Hindlimb muscle (tissue), 1 donor: Measurements from ENCODE around the gene EIF3CL. TPM values are rescaled to one million over a fixed set of nuclear protein-coding genes. Genes with fewer than 3 reads are reported as not detected.
"Not testable (repeated sequence)": the region's sequence is repeated elsewhere in the genome, so short reads cannot be mapped to it uniquely, and the experiment has no call there.

Experiments used
- DNase-seq: peaks from one replicate; pipeline ENCODE4 v3.0.0-alpha.2; 2013
- polyA plus RNA-seq: library from polyadenylated mRNA; unstranded; fragments of 120-200 nt; gene quantifications from one replicate; pipeline ENCODE4 v1.2.1, GENCODE V29; 2013; ENCODE audit not compliant: insufficient read length

Gene EIF3CL, protein sequence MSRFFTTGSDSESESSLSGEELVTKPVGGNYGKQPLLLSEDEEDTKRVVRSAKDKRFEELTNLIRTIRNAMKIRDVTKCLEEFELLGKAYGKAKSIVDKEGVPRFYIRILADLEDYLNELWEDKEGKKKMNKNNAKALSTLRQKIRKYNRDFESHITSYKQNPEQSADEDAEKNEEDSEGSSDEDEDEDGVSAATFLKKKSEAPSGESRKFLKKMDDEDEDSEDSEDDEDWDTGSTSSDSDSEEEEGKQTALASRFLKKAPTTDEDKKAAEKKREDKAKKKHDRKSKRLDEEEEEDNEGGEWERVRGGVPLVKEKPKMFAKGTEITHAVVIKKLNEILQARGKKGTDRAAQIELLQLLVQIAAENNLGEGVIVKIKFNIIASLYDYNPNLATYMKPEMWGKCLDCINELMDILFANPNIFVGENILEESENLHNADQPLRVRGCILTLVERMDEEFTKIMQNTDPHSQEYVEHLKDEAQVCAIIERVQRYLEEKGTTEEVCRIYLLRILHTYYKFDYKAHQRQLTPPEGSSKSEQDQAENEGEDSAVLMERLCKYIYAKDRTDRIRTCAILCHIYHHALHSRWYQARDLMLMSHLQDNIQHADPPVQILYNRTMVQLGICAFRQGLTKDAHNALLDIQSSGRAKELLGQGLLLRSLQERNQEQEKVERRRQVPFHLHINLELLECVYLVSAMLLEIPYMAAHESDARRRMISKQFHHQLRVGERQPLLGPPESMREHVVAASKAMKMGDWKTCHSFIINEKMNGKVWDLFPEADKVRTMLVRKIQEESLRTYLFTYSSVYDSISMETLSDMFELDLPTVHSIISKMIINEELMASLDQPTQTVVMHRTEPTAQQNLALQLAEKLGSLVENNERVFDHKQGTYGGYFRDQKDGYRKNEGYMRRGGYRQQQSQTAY
- polyA plus RNA-seq = 105 TPM

DNA sequence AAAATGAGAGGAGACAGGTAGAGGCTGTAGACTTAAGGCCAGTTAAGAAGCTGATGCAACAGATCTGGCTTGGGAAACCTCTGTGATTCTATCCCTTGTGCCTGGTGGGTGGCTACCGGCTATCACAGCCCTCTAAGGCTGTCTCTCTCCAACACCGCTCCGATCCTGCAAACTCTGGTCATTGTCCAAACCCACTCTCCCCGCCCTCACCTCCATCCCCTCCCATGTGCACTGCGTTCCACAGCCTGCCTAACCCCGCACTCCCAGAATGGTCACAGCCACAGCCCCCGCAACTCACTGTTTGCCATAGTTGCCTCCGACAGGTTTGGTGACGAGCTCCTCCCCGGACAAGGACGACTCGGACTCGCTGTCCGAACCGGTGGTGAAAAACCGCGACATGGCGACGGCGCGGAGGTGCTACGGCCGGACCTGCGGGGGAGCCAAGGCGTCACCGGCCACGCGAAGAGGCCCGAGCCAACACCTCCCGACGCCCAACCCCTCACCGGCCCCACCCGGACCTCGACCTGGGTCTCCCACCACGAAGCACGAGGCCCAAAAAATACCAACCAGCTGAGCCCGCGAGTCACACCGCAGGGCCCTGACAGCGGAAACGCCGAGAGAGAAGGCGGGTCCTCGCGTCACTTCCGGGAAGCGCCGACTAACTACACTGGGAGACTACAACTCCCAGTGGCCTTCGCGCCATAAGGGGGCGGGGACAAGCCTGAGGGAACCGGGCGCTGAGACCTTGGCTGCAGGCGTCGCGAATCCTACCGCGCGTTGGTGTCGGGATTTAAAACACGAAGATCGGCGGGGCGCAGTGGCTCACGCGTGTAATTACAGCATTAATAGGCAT lies at the start of gene EIF3CL:
Gene EIF3CL (minus strand): TSS at position 622 of the 853 bp plus-strand sequence. CDS start 223 bp downstream, at position 399.
- DNase-seq = not testable (repeated sequence)

DNA sequence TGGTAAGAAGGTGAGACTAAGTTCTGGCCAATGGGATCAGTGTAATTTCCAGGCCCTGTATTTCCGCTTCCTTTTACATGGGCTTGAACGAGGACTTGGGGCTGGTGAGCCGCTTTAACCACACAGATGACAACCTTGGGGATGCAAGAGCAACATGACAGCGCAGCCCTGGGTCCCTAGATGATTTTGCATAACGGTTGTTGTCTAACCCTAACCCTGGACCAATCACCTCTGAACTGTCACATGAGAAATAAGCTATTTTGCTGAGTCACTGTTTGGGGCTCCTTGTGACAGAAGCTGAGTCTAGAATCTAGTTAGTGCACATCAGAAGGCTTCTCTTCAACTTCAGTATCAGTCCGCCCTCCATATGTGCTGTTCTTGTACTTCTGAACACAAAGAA lies 43.4 kb upstream of the EIF3CL start:
- DNase-seq = not testable (repeated sequence)

DNA sequence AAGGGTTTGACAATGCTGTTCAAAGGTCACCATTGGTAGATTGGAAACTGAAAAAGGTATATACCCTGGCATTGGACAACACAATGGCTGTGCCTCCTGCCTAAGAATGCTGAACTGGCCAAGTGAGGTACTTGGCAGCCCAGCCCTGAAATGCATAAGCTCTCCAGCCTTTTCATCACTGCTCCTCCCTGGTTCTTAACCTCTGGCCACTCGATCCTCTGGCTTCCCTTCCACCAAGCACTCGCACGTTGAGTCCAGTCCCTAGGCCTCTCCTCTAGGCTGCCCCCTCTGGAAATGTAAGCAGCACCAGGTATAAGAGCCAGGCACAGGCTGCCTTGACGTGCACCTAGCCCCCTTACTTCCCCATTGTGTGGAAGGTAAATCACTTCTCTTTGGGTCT lies 42.7 kb upstream of the EIF3CL start:
- not testable (repeated sequence) for DNase-seq

DNA sequence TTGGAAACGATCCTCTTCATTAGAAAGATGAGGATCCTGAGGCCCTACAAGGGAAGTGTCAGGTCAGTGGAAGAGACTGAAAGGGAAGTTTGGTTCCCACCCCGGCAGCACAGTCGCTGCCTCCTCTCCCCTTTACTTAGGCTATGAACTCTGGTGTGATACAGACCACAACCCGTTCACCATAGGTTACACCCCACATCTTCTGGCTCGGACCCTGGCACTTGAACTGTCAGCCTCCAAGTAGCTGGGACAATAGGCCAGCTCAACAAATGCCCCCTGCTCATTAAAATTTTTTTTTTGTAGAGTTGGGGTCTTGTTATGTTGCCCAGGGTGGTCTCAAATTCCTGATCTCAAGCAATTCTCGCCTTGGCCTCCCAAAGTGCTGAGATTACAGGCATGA lies 40.3 kb upstream of the EIF3CL start:
- DNase-seq = not testable (repeated sequence)

DNA sequence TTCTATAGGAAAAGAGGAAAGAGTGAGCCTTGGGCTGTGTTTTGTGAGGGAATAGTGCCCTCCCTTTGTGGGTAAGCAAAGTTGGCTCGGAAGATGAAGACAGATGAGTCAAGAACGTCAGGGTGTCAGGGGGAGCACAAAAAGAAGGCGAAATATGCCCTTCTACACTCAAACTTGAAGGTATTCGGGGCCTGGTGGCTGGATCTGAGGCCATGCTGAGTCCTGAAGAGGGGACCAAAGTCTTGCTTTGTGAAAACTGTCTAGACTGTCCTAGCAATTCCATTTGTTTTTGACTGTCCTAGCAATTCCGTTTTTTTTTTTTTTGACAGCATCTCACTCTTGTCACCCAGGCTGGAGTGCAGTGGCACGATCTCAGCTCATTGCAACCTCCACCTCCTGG lies 35.3 kb upstream of the EIF3CL start:
- DNase-seq = not testable (repeated sequence)

DNA sequence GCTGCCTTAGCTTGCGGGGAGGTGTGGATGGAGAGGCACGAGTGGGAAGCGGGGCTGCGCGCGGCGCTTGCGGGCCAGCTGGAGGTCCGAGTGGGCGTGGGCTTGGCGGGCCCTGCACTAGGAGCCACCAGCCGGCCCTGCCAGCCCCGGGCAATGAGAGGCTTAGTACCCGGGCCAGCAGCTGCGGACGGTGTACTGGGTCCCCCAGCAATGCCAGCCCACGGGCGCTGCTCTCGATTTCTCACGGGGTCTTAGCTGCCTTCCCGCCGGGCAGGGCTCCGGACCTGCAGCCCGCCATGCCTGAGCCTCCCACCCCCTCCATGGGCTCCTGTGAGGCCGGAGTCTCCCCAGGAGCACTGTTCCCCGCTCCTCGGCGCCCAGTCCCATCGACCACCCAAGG lies 31.7 kb upstream of the EIF3CL start:
- DNase-seq = not testable (repeated sequence)

DNA sequence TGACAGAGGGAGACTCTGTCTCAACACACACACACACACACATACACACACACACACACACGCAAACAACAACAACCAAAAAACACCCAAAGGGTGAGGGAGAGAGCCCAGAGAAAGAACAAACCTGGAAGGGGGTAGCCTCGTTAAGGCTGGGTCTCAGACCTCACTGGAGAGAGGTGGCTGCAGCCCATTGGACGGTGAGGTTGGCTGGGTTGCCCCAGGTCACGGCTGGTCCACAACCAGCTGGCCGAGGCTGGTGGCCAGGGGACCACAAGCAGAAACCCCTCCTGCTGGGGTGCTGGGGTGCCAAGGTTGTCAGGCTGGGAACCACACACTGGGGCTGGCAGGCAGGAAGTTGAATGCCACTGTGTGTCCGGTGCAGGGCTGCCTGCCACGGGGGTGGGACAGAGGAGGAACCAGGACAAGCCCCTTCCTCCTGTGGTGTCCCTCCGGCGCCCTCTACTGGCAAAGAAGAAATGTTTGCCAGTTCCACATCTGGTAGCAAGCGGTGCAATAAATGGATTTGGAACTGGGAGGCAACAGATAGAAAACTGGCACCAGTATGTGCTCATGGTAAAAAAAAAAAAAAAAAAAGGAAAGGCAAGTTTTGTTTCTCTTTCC lies 22.5 kb upstream of the EIF3CL start:
- not testable (repeated sequence) for DNase-seq

DNA sequence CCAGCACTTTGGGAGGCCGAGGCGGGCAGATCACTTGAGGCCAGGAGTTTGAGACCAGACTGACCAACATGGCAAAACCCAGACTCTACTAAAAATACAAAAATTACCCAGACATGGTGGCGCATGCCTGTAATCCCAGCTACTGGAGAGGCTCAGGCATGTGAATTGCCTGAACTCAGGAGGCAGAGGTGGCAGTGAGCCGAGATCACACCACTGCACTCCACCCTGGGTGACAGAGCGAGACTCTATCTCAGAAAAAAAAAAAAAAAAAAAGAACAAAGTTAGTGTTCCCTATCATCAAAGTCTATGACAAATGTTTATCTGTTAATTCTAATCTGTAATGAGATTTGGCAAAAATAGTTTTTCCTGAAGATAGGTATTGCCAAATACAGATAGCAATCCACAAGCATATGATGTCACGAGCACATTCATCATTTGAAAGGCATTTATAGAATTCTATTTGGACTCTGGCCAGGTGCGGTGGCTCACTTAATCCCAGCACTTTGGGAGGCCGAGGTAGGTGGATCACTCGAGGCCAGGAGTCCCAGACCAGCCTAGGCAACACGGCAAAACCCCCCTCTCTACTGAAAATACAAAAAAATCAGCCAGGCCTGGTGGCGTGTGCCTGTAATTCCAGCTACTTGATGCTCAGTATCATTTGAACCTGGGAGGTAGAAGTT lies 17.6 kb upstream of the EIF3CL start:
- DNase-seq = not testable (repeated sequence)

DNA sequence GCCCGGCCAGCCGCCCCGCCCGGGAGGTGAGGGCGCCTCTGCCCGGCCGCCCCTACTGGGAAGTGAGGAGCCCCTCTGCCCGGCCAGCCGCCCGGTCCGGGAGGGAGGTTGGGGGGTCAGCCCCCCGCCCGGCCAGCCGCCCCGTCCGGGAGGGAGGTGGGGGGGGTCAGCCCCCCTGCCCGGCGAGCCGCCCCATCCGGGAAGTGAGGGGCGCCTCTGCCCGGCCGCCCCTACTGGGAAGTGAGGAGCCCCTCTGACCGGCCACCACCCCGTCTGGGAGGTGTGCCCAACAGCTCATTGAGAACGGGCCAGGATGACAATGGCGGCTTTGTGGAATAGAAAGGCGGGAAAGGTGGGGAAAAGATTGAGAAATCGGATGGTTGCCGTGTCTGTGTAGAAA lies 13.4 kb upstream of the EIF3CL start:
- DNase-seq = not testable (repeated sequence)

DNA sequence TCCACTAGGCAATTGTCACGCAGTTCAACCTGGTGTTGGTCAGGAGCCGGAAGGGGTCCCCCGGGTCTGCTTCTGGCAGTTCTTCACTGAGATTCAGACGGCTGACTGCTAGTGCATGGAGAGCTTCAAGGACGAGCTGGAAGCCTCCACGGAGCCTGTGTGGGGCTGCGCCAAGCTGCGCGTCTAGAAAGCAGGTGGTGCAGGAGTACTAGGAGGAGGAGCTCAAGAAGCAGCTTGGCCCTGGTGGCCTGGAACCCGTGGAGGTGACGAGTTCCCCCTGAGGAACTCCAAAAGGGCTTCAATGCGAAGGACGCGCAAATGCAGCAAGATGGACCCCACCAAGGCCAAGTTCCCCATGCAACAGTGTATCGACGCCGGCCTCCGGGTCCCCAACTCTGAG lies 10.9 kb upstream of the EIF3CL start:
- not testable (repeated sequence) for DNase-seq

DNA sequence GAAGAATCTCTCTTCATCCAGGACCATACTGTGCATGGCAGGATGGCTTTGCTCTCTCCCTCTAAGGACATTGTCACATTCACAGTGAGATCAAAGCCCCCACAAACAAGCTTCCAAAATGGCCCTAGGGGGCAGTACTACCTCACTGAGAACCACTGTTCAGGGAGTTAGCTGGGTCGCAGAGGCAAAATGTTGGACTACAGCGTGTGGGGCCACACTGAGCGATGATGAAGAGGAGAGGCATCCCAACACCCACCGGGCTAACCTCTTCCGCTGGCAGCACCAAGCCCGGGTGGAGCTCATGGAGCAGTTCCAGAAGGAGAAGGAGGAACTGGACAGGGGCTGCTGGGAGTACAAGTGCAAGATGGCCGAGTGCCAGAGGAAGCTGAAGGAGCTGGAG lies 9.9 kb upstream of the EIF3CL start:
- not testable (repeated sequence) for DNase-seq

DNA sequence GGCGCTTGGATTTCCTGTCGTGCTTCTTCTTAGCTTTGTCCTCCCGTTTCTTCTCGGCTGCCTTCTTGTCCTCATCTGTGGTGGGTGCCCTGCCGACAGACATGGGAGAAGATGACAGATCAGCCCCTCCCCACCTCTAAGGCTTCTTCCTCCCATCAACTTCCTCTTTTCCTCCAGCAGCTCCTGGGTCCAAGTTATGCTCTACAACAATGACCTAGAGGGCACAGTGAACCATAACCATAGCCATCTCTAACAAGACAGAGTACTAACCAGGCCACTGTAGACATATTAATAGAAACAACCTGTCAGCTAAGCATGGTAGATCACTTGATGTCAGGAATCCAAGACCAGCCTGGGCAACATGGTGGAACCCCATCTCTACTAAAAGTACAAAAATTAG lies 11.6 kb downstream of the EIF3CL start:
- not testable (repeated sequence) for DNase-seq

DNA sequence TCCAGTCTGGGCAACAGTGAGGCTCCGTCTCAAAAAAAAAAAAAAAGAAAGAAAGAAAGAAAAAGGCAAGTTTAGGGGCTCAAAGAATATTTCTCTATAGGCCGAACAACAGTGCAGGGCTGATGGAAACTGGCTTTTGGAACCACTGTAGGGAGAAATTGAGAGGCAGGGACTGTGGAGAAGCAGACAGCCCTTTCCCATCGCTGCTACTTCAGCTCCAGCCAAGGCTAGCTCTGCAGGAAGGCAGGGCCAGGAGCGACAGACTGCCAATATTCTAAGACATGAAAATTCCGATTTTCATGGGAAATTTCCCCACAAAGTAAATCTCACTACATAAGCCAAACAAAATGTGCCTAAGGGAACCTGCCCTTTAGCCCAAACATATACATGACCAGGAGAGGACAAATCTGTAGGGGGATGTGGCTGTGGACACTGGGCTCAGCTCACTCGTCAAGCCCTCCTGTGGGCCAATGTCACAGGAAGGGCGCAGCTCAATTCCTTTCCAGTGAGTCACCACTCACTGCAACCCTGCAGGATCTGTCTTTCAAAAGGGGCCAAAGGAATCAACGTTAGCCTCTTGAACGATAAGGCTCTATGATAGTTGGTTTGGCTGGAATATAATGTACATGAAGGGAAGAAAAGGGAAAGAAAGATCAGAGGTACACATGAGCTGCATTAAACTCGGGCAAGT lies 21.3 kb downstream of the EIF3CL start:
- DNase-seq = not testable (repeated sequence)

DNA sequence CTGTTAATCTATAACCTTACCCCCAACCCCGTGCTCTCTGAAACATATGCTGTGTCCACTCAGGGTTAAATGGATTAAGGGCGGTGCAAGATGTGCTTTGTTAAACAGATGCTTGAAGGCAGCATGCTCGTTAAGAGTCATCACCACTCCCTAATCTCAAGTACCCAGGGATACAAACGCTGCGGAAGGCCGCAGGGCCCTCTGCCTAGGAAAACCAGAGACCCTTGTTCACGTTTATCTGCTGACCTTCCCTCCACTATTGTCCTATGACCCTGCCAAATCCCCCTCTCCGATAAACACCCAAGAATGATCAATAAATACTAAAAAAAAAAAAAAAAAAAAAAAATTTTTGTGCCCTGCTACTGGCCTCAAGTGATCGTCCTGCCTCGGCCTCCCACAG lies 25.8 kb downstream of the EIF3CL start:
- DNase-seq = not testable (repeated sequence)

DNA sequence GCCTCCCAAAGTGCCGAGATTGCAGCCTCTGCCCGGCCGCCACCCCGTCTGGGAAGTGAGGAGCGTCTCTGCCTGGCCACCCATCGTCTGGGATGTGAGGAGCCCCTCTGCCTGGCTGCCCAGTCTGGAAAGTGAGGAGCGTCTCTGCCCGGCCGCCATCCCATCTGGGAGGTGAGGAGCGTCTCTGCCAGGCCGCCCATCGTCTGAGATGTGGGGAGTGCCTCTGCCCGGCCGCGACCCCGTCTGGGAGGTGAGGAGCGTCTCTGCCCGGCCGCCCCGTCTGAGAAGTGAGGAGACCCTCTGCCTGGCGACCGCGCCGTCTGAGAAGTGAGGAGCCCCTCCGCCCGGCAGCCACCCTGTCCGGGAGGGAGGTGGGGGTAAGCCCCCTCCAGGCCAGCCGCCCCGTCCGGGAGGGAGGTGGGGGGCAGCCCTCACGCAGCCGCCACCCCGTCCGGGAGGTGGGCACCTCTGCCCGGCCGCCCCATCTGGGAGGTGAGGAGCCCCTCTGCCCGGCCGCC lies 26.5 kb downstream of the EIF3CL start:
- DNase-seq = not testable (repeated sequence)

DNA sequence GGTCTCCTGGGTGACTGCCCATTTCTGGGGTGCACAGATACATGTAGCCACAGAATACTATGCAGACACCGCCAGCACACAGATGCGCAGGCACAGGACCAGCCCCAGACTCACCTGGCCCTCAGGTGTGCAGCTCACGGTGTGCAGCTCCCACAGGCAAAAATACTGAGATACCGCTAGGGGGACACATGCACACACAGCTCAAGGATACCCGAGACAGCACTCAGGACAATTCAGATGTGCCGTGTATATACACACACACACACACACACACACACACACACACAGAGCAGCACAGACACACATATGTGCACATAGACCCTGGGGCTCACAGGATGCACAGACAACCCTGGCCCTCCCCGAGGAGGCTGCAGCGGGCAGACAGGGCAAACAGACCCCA lies 28.5 kb downstream of the EIF3CL start:
- not testable (repeated sequence) for DNase-seq

DNA sequence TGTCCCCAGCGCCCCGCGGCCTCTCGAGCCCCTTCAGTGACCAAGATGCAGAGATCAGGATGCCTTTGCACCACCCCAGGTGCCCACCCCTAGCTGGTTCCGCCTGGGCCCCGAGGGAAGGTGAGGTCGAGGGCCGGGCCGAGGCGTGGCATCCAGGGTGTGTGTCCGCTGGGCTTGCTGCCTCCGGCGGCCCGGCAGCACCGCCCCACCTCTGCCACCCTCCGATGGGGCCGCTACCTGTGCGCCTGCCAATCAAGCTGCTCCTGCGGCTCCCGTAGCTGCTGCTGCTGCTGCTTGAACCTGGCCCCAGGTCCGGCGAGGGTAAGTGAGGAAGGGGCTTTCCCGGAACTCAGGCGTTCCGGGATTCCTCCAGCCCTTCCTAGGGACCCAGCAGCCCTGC lies 29.4 kb downstream of the EIF3CL start:
- not testable (repeated sequence) for DNase-seq

DNA sequence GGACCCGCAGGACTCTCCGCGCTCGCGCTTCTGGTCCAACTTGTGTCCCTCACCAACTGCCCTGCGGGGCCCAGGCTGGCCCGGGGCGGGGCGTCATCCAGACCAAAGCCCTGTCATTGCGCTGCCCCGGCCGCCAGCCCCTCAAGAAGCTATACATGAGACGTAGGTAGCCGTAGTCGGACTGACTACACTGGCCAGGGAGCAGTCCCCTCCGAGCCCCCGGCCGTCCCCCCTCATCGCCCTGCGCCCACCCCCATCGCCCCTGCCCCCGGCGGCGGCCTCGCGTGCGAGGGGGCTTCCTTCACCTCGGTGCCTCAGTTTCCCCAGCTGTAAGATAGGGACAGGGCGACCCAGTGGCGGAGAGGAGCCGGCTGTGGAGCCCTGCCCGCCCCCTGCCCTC lies 35.7 kb downstream of the EIF3CL start:
- DNase-seq = not testable (repeated sequence)

DNA sequence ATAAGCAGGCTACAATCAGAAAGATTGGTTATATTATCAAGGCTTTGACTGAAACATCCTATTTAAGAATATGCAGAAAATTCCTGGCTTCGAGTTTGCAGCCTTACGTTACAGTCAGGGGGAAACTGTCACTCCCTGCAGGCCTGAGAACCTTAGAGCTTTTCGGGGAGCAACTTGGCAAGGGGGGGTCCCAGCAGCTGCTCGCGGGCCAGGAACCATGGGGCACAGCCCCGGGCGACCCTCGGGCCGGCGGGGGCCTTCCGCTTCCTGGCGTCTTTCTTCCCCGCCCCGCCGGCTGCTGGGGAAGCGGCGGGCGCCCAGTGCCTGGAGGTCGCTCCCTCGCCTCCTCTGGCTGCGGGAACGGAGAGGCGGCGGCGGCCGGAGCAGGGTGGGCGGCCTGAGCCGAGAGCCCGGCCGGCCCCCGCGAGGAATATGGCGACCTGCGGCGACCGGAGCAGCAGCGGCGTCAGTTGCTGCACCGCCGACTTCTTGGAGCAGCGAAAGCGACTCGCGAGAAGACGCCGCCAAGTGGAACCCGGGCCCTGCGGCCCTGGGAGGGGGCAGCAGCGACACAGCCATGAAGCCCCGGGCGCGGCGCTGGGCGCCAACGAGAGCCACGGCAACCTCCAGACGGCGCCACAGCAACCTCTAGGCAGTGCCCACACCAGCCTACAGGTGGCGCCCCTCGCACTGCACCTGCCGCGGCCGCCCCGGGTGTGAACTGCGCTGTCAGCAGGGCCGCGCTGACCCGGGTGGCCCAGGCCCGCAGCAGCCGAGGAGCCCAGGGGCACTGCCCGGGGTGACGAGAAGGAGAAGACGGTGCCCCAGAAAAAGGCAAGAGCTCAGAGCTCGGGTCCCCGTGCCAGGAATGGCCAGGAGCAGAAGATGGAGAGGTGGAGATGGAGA lies 39.1 kb downstream of the EIF3CL start:
- not testable (repeated sequence) for DNase-seq
